Measurements from ENCODE around the gene LYRM4.

The LYRM4 gene

GRCh38 chr6:5105146-5105545 lies 155.6 kb downstream of the LYRM4 start:
- Histone ChIP-seq H3K79me1 (ENCODE audit: low read length) (no peaks in the 10 kb centered on the region), H2BK120ac (ENCODE audit: insufficient read depth, low read length, poor library complexity) (no peak overlapping the region), H3K9me3 (ENCODE audit: insufficient read depth, low read depth, low read length) (no peaks in the 10 kb centered on the region), H3K4me3 (ENCODE audit: low read depth, low read length) (no peak overlapping the region), H4K12ac (ENCODE audit: low read depth, low read length) (no peak overlapping the region), H3K27ac (ENCODE audit: low read depth, low read length) (no peak overlapping the region), H4K8ac (ENCODE audit: low read depth, low read length) (no peak overlapping the region), H4K91ac (ENCODE audit: low read depth, low read length) (no peak overlapping the region), H3K9ac (ENCODE audit: low read length) (no peak overlapping the region), H3K18ac (ENCODE audit: low read length) (no peak overlapping the region), H3K4me2 (ENCODE audit: low read length) (no peak overlapping the region), H3K4me1 (ENCODE audit: control insufficient read depth in 1 of 2, insufficient read depth in 2 of 2, low read length in 2 of 2) (no peaks in the 10 kb centered on the region), H3K14ac (ENCODE audit: low read length) (no peak overlapping the region), H2BK12ac (ENCODE audit: low read length) (no peak overlapping the region), H3K79me2 (ENCODE audit: control insufficient read depth, insufficient read depth, low read length, poor library complexity) (no peaks in the 10 kb centered on the region), H2AFZ (ENCODE audit: insufficient read depth, low read length, poor library complexity) (no peak overlapping the region), H3K27me3 (ENCODE audit: insufficient read depth, low read length) (no peaks in the 10 kb centered on the region), H3K23ac (ENCODE audit: low read length) (no peak overlapping the region), H2AK5ac (ENCODE audit: low read length) (no peak overlapping the region), H3K36me3 (ENCODE audit: control insufficient read depth in 1 of 2, insufficient read depth in 2 of 2, low read length in 2 of 2) (peaks cover 0 to 2% of the 10 kb centered on the region in 2 experiments), H3K4ac (ENCODE audit: low read depth, low read length) (no peak overlapping the region), H2BK5ac (ENCODE audit: low read depth, low read length, poor library complexity) (no peak overlapping the region)
- WGBS (ENCODE audit: extremely low coverage, insufficient coverage, insufficient read length), result no CpG with 5 or more reads among the region's 10 CpGs
- no peak for DNase-seq

- Histone ChIP-seq H3K4ac (ENCODE audit: low read depth, low read length) (no peak overlapping the region), H3K23ac (ENCODE audit: low read length) (no peak overlapping the region), H3K9ac (ENCODE audit: low read length) (no peak overlapping the region), H3K4me2 (ENCODE audit: low read length) (no peak overlapping the region), H3K18ac (ENCODE audit: low read length) (no peak overlapping the region), H3K27me3 (ENCODE audit: insufficient read depth, low read length) (no peaks in the 10 kb centered on the region), H3K79me1 (ENCODE audit: low read length) (no peaks in the 10 kb centered on the region), H4K12ac (ENCODE audit: low read depth, low read length) (no peak overlapping the region), H2AFZ (ENCODE audit: insufficient read depth, low read length, poor library complexity) (no peak overlapping the region), H3K79me2 (ENCODE audit: control insufficient read depth, insufficient read depth, low read length, poor library complexity) (no peaks in the 10 kb centered on the region), H2BK120ac (ENCODE audit: insufficient read depth, low read length, poor library complexity) (no peak overlapping the region), H4K8ac (ENCODE audit: low read depth, low read length) (no peak overlapping the region), H3K9me3 (ENCODE audit: insufficient read depth, low read depth, low read length) (peaks cover 2% of the 10 kb centered on the region), H3K4me3 (ENCODE audit: low read depth, low read length) (no peak overlapping the region), H2AK5ac (ENCODE audit: low read length) (no peak overlapping the region), H2BK12ac (ENCODE audit: low read length) (no peak overlapping the region), H2BK5ac (ENCODE audit: low read depth, low read length, poor library complexity) (no peak overlapping the region), H4K91ac (ENCODE audit: low read depth, low read length) (no peak overlapping the region), H3K4me1 (ENCODE audit: control insufficient read depth in 1 of 2, insufficient read depth in 2 of 2, low read length in 2 of 2) (no peaks in the 10 kb centered on the region), H3K36me3 (ENCODE audit: control insufficient read depth in 1 of 2, insufficient read depth in 2 of 2, low read length in 2 of 2) (peaks cover 0 to 2% of the 10 kb centered on the region in 2 experiments), H3K14ac (ENCODE audit: low read length) (no peak overlapping the region), H3K27ac (ENCODE audit: low read depth, low read length) (no peak overlapping the region)
- DNase-seq, result no peak
- WGBS (ENCODE audit: extremely low coverage, insufficient coverage, insufficient read length), result no CpG with 5 or more reads among the region's 6 CpGs
Measured at GRCh38 chr6:5104667-5105066, 156.1 kb downstream of the LYRM4 start.

GRCh38 chr6:5103250-5103649 lies 157.5 kb downstream of the LYRM4 start:
- Histone ChIP-seq H3K4me1 (ENCODE audit: control insufficient read depth in 1 of 2, insufficient read depth in 2 of 2, low read length in 2 of 2) (no peaks in the 10 kb centered on the region), H3K79me2 (ENCODE audit: control insufficient read depth, insufficient read depth, low read length, poor library complexity) (no peaks in the 10 kb centered on the region), H3K36me3 (ENCODE audit: control insufficient read depth in 1 of 2, insufficient read depth in 2 of 2, low read length in 2 of 2) (peaks cover 0 to 2% of the 10 kb centered on the region in 2 experiments), H4K91ac (ENCODE audit: low read depth, low read length) (no peak overlapping the region), H2BK12ac (ENCODE audit: low read length) (no peak overlapping the region), H2AK5ac (ENCODE audit: low read length) (no peak overlapping the region), H3K9ac (ENCODE audit: low read length) (no peak overlapping the region), H4K8ac (ENCODE audit: low read depth, low read length) (no peak overlapping the region), H3K4me3 (ENCODE audit: low read depth, low read length) (no peak overlapping the region), H3K9me3 (ENCODE audit: insufficient read depth, low read depth, low read length) (peaks cover 2% of the 10 kb centered on the region), H3K23ac (ENCODE audit: low read length) (no peak overlapping the region), H3K27me3 (ENCODE audit: insufficient read depth, low read length) (no peaks in the 10 kb centered on the region), H2AFZ (ENCODE audit: insufficient read depth, low read length, poor library complexity) (no peak overlapping the region), H3K4ac (ENCODE audit: low read depth, low read length) (no peak overlapping the region), H3K14ac (ENCODE audit: low read length) (no peak overlapping the region), H3K18ac (ENCODE audit: low read length) (no peak overlapping the region), H4K12ac (ENCODE audit: low read depth, low read length) (no peak overlapping the region), H3K79me1 (ENCODE audit: low read length) (no peaks in the 10 kb centered on the region), H3K27ac (ENCODE audit: low read depth, low read length) (no peak overlapping the region), H3K4me2 (ENCODE audit: low read length) (no peak overlapping the region), H2BK120ac (ENCODE audit: insufficient read depth, low read length, poor library complexity) (no peak overlapping the region), H2BK5ac (ENCODE audit: low read depth, low read length, poor library complexity) (no peak overlapping the region)
- no CpG with 5 or more reads among the region's 8 CpGs for WGBS (ENCODE audit: extremely low coverage, insufficient coverage, insufficient read length)
- no peak for DNase-seq

GRCh38 chr6:5102267-5102970 lies 158.3 kb downstream of the LYRM4 start:
- H3K4ac ChIP-seq (ENCODE audit: low read depth, low read length), result no peak overlapping the region

More at GRCh38 chr6:5102267-5102970, 158.3 kb downstream of the LYRM4 start:
- Histone ChIP-seq H3K9me3 (ENCODE audit: insufficient read depth, low read depth, low read length) (peaks cover 2% of the 10 kb centered on the region), H2BK5ac (ENCODE audit: low read depth, low read length, poor library complexity) (no peak overlapping the region), H3K36me3 (ENCODE audit: control insufficient read depth in 1 of 2, insufficient read depth in 2 of 2, low read length in 2 of 2) (peaks cover 0 to 1% of the 10 kb centered on the region in 2 experiments), H3K23ac (ENCODE audit: low read length) (no peak overlapping the region), H3K27me3 (ENCODE audit: insufficient read depth, low read length) (no peaks in the 10 kb centered on the region), H4K91ac (ENCODE audit: low read depth, low read length) (no peak overlapping the region), H4K12ac (ENCODE audit: low read depth, low read length) (no peak overlapping the region), H3K79me2 (ENCODE audit: control insufficient read depth, insufficient read depth, low read length, poor library complexity) (no peaks in the 10 kb centered on the region), H3K79me1 (ENCODE audit: low read length) (no peaks in the 10 kb centered on the region), H3K4me3 (ENCODE audit: low read depth, low read length) (no peak overlapping the region), H3K27ac (ENCODE audit: low read depth, low read length) (no peak overlapping the region), H4K8ac (ENCODE audit: low read depth, low read length) (no peak overlapping the region), H3K14ac (ENCODE audit: low read length) (no peak overlapping the region), H2BK12ac (ENCODE audit: low read length) (no peak overlapping the region), H2AK5ac (ENCODE audit: low read length) (no peak overlapping the region), H3K9ac (ENCODE audit: low read length) (no peak overlapping the region), H3K18ac (ENCODE audit: low read length) (no peak overlapping the region), H2AFZ (ENCODE audit: insufficient read depth, low read length, poor library complexity) (no peak overlapping the region), H3K4me2 (ENCODE audit: low read length) (no peak overlapping the region), H3K4me1 (ENCODE audit: control insufficient read depth in 1 of 2, insufficient read depth in 2 of 2, low read length in 2 of 2) (no peaks in the 10 kb centered on the region), H2BK120ac (ENCODE audit: insufficient read depth, low read length, poor library complexity) (no peak overlapping the region)
- whole genome bisulfite sequencing (ENCODE audit: extremely low coverage, insufficient coverage, insufficient read length), result no CpG with 5 or more reads among the region's 8 CpGs
- DNase-seq, result no peak

Data from trophoblast cell (in vitro differentiated cells and primary cell).